IMR-90 (cell line): ENCODE results near the gene NDUFB10. TPM values are rescaled to one million over a fixed set of nuclear protein-coding genes. Genes with fewer than 3 reads are reported as not detected.
A peak's percentile ranks its signal among the peaks of the same experiment; 100 is the strongest.

Experiments used
- ATAC-seq: fragments of 200-7000 bp; cut with Tn5 transposase; 2 replicates; pipeline ENCODE4 v1.9.1; 2020; ENCODE audit warnings: low read depth, mild to moderate bottlenecking, moderate library complexity
- BruUV-seq: library from RNA; stranded (reverse); fragments of 400-500 nt; replicated peaks from 2 replicates; lab custom pipeline; 2021; lab: Mats Ljungman, UMichigan
- CTCF ChIA-PET: fragments of 300-600 bp; formaldehyde crosslinking; extraction: SDS; loops from one replicate; lab custom pipeline; 2021; ENCODE audit warnings: antibody characterized with exemption; lab: Yijun Ruan, JAX
- POLR2A ChIA-PET: fragments of 300-600 bp; sonication (Branson Sonifier 250); formaldehyde crosslinking; loops from one replicate; lab custom pipeline; 2022; ENCODE audit warnings: antibody characterized with exemption; ENCODE audit not compliant: unreplicated experiment; lab: Charles Lee
- DNase-seq: peaks from one replicate; pipeline ENCODE4 v3.0.0; 2013
- H2AFZ ChIP-seq: replicated peaks from 2 replicates; pipeline ENCODE3; 2013; ENCODE audit warnings: low read length, mild to moderate bottlenecking; ENCODE audit not compliant: poor library complexity
- H2AK5ac ChIP-seq: 2 replicates; pipeline ENCODE4 v1.6.1; 2013; ENCODE audit warnings: low read depth, low read length, inconsistent platforms
- H2AK9ac ChIP-seq: replicated peaks from 2 replicates; pipeline ENCODE3; 2013; ENCODE audit warnings: mild to moderate bottlenecking, low read depth, low read length, moderate library complexity; ENCODE audit not compliant: poor library complexity
- H2BK120ac ChIP-seq: 2 replicates; pipeline ENCODE4 v1.6.1; 2013; ENCODE audit warnings: low read depth, low read length, inconsistent platforms
- H2BK15ac ChIP-seq: 3 replicates; pipeline ENCODE4 v1.6.1; 2013; ENCODE audit warnings: low read depth, low read length, inconsistent platforms
- H2BK20ac ChIP-seq: 2 replicates; pipeline ENCODE4 v1.6.1; 2013; ENCODE audit warnings: low read depth, mild to moderate bottlenecking, inconsistent platforms, low read length, moderate library complexity
- H2BK5ac ChIP-seq: 2 replicates; pipeline ENCODE4 v1.6.1; 2013; ENCODE audit warnings: mild to moderate bottlenecking, low read depth, low read length, inconsistent platforms; ENCODE audit not compliant: poor library complexity, severe bottlenecking
- H3K14ac ChIP-seq: replicated peaks from 2 replicates; pipeline ENCODE4 v1.6.1; 2013; ENCODE audit warnings: low read depth, low read length, inconsistent platforms
- H3K18ac ChIP-seq: 2 replicates; pipeline ENCODE4 v1.6.1; 2013; ENCODE audit warnings: low read depth, low read length, control low read depth
- H3K23ac ChIP-seq: 2 replicates; pipeline ENCODE4 v1.6.1; 2013; ENCODE audit warnings: low read depth, low read length, inconsistent platforms
- H3K27ac ChIP-seq: 2 replicates; pipeline ENCODE4 v1.5.1; 2013; ENCODE audit warnings: mild to moderate bottlenecking, control low read depth, low read length; ENCODE audit not compliant: insufficient read depth
- H3K27me3 ChIP-seq: 2 replicates; pipeline ENCODE4 v1.6.1; 2013; ENCODE audit warnings: low read length; ENCODE audit not compliant: control insufficient read depth, insufficient read depth
- H3K36me3 ChIP-seq: 2 replicates; pipeline ENCODE4 v1.6.1; 2013; ENCODE audit warnings: low read length, mixed read lengths; ENCODE audit not compliant: control insufficient read depth, insufficient read depth
- H3K4ac ChIP-seq: 2 replicates; pipeline ENCODE4 v1.6.1; 2013; ENCODE audit warnings: low read depth, low read length, inconsistent platforms
- H3K4me1 ChIP-seq: 2 replicates; pipeline ENCODE4 v1.6.1; 2013; ENCODE audit warnings: low read length, mixed read lengths; ENCODE audit not compliant: control insufficient read depth, insufficient read depth
- H3K4me2 ChIP-seq: 2 replicates; pipeline ENCODE4 v1.6.1; 2013; ENCODE audit warnings: low read depth, mild to moderate bottlenecking, control low read depth, low read length, moderate library complexity
- H3K4me3 ChIP-seq: 2 replicates; pipeline ENCODE4 v1.5.1; 2013; ENCODE audit warnings: low read depth, mild to moderate bottlenecking, control low read depth, low read length, moderate library complexity; ENCODE audit not compliant: insufficient read depth
- H3K56ac ChIP-seq: 2 replicates; pipeline ENCODE4 v1.6.1; 2013; ENCODE audit warnings: low read length, inconsistent platforms; ENCODE audit not compliant: insufficient read depth; ENCODE audit errors: extremely low read depth
- H3K79me1 ChIP-seq, 2 experiments: 2 replicates each; pipeline ENCODE4 v1.6.1; 2013; ENCODE audit warnings: low read length in 2 of 2, inconsistent platforms in 1 of 2, low read depth in 1 of 2
- H3K9ac ChIP-seq: 2 replicates; pipeline ENCODE4 v1.6.1; 2013; ENCODE audit warnings: low read depth, low read length, control low read depth
- H3K9me1 ChIP-seq: 2 replicates; pipeline ENCODE4 v1.6.1; 2013; ENCODE audit warnings: low read length, inconsistent platforms; ENCODE audit not compliant: insufficient read depth
- H3K9me3 ChIP-seq: 2 replicates; pipeline ENCODE4 v1.6.1; 2013; ENCODE audit warnings: low read length; ENCODE audit not compliant: control insufficient read depth, insufficient read depth
- H4K20me1 ChIP-seq: 2 replicates; pipeline ENCODE4 v1.6.1; 2013; ENCODE audit warnings: low read length, inconsistent platforms; ENCODE audit not compliant: insufficient read depth
- H4K5ac ChIP-seq: 2 replicates; pipeline ENCODE4 v1.6.1; 2013; ENCODE audit warnings: mild to moderate bottlenecking, low read depth, low read length, control low read depth
- H4K8ac ChIP-seq, 2 experiments: 2 replicates each; pipeline ENCODE4 v1.6.1; 2013; ENCODE audit warnings: low read depth in 2 of 2, low read length in 2 of 2, control low read depth in 1 of 2, inconsistent platforms in 1 of 2
- H4K91ac ChIP-seq: 2 replicates; pipeline ENCODE4 v1.6.1; 2013; ENCODE audit warnings: low read depth, low read length, inconsistent platforms; ENCODE audit not compliant: insufficient read depth
- BHLHE40 ChIP-seq: fragments of 150-350 bp; IDR thresholded peaks from 2 replicates; pipeline ENCODE4 v1.6.1; 2016; ENCODE audit warnings: mild to moderate bottlenecking, low read depth, low read length
- MAZ ChIP-seq: IDR thresholded peaks from 2 replicates; pipeline ENCODE4 v1.6.1; 2012; ENCODE audit warnings: low read depth, mild to moderate bottlenecking, low read length, improper control_type of control experiment, moderate library complexity, borderline replicate concordance
- WGBS, 2 experiments: methylation state at CpG; one replicate each; pipeline versions ENCODE4 v1.1.5 to v1.1.7; 2013; ENCODE audit warnings: missing lambda C conversion rate in 2 of 2; ENCODE audit not compliant: insufficient read length in 1 of 2; ENCODE audit errors: extremely low coverage in 2 of 2; 5-methylcytosine and 5-hydroxymethylcytosine counted together
- dilution Hi-C: fragments of 300-500 bp; cut with HindIII; formaldehyde crosslinking; loops from one replicate; pipeline ENCODE4 v1.14.3; 2018; ENCODE audit warnings: low sequenced_read_pairs; ENCODE audit not compliant: unreplicated experiment
- in situ Hi-C: fragments of 300-500 bp; cut with MboI; formaldehyde crosslinking; loops from 3 replicates; pipeline ENCODE4 v1.14.3; 2019; ENCODE audit warnings: low sequenced_read_pairs, inconsistent platforms, mixed read lengths
- intact Hi-C: fragments of 100-400 bp; cut with micrococcal nuclease; formaldehyde crosslinking; loops from 2 replicates; pipeline ENCODE4 v1.10.0; 2022
- polyA plus RNA-seq, 3 experiments: library from polyadenylated mRNA; depleted of rRNA; stranded (reverse); fragments of >200 nt; gene quantifications; 2 replicates each; pipeline ENCODE4 v1.2.3, GENCODE V29; 2012; ENCODE audit warnings: low replicate concordance in 1 of 3
- total RNA-seq: library from RNA; depleted of rRNA; stranded (reverse); fragments of >200 nt; gene quantifications from 2 replicates; pipeline ENCODE4 v1.2.3, GENCODE V29; 2012

The NDUFB10 gene
- total and polyA plus RNA-seq, 2 of the 4 experiments (the other 2 are of a cell fraction): 189 to 220 TPM

DNA sequence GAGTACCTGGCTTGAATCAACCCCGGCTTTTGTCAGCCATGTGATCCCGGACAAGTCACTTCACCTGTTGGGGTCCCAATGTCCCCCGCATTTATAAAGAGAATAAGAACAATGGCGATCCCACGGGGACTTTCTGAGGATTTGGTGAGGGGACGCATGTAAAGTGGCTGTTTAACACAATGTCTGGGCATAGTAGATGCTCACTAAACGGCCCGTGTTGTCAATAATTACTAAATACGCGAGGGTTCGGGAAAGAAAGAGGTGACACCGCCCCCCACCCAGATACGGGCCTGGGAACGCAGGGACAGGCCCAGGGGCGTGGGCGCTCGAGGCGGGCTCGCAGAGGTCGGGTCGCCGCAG lies 32.2 kb downstream of the NDUFB10 start:
- H4K5ac ChIP-seq: peak overlapping the region; percentile 62
- peak overlapping the region; percentile 40; the same call in 1 of the 2 replicates for H2BK120ac ChIP-seq
- no peak overlapping the region for H2BK5ac ChIP-seq
- no peak overlapping the region for H3K9ac ChIP-seq
- H3K23ac ChIP-seq: no peak overlapping the region; the same call in 1 of the 2 replicates
- H2AFZ ChIP-seq: peak overlapping the region; percentile 96
- H2AK5ac ChIP-seq: 0 out of 2 replicates have a peak overlapping the region, but pooled peaks have one; percentile 19
- peak overlapping the region; percentile 57; the same call in 1 of the 2 replicates for H3K14ac ChIP-seq
- H3K4me1 ChIP-seq: peaks cover 17% of the 10 kb centered on the region
- peak overlapping the region in 1 of 2 experiments; percentile 94; a peak in 2 of 4 replicates for H4K8ac ChIP-seq
- no TSS peak for BruUV-seq
- H3K36me3 ChIP-seq: peaks cover 6% of the 10 kb centered on the region; the same call in 1 of the 2 replicates
- no peak overlapping the region for H4K91ac ChIP-seq
- 41% methylated on average over 5 of the region's 22 CpGs; no CpG with 5 or more reads in 1 of the 2 experiments for WGBS, 2 experiments
- H4K20me1 ChIP-seq: no peaks in the 10 kb centered on the region
- H3K18ac ChIP-seq: no peak overlapping the region
- ATAC-seq: no peak
- ChIA-PET CTCF (interaction anchor here (1.1 kb wide), 1 partner anchor 12 kb away, joined by 3 read pairs; no protein-coding TSS in a partner anchor), POLR2A (interaction anchor here (0.6 kb wide), 2 partner anchors 85 to 149 kb away, joined by 3 to 11 read pairs; no protein-coding TSS in a partner anchor)
- H3K27me3 ChIP-seq: peaks cover 17% of the 10 kb centered on the region
- DNase-seq: no peak
- no peak overlapping the region for H3K27ac ChIP-seq
- H3K4me2 ChIP-seq: peak overlapping the region; percentile 70
- peak overlapping the region; percentile 47 for H3K4ac ChIP-seq
- peak overlapping the region; percentile 88 for H2AK9ac ChIP-seq
- H2BK15ac ChIP-seq: no peak overlapping the region
- no peak overlapping the region for H2BK20ac ChIP-seq
- H3K4me3 ChIP-seq: peak overlapping the region; percentile 47
- H3K56ac ChIP-seq: no peak overlapping the region
- intact Hi-C loops (no loop called here), in situ Hi-C loops (no loop called here), dilution Hi-C loops (no loop called here)
- H3K79me1 ChIP-seq: peaks cover under 1 to 21% of the 10 kb centered on the region in 2 experiments; a peak in 3 of 4 replicates
- H3K9me3 ChIP-seq: peaks cover 2% of the 10 kb centered on the region; the same call in 1 of the 2 replicates
- no peak for TF ChIP-seq BHLHE40
- 0 out of 2 replicates have a peak, but pooled peaks have one; percentile 3 for TF ChIP-seq MAZ
- H3K9me1 ChIP-seq: peaks cover 22% of the 10 kb centered on the region
